ENCODE results near the gene SPRED1. TPM values are rescaled to one million over a fixed set of nuclear protein-coding genes. Genes with fewer than 3 reads are reported as not detected.

Gene SPRED1
- total RNA-seq, 2 experiments from 2014 or later, result 0.31 to 0.79 TPM

GRCh38 chr15:38299216-38299615 is 46.6 kb downstream of the SPRED1 start:
- Mint-ChIP-seq H3K4me3 (no peak overlapping the region), H3K36me3 (ENCODE audit: low read depth) (no peaks in the 10 kb centered on the region), H3K9me3 (ENCODE audit: insufficient read depth) (no peaks in the 10 kb centered on the region), H3K27ac (no peak overlapping the region), H3K4me1 (ENCODE audit: low read depth) (peaks cover 4% of the 10 kb centered on the region), H3K27me3 (ENCODE audit: low read depth) (peaks cover 6% of the 10 kb centered on the region)
- CTCF ChIA-PET, result interaction anchor here (0.9 kb wide), 1 partner anchor 400 kb away, joined by 4 read pairs; no protein-coding TSS in a partner anchor
- POLR2A ChIA-PET, result no interaction called here
- DNase-seq (no peak), ATAC-seq (no peak)

GRCh38 chr15:38300395-38300794 is 47.8 kb downstream of the SPRED1 start:
- H3K9me3 Mint-ChIP-seq (ENCODE audit: insufficient read depth), result no peaks in the 10 kb centered on the region
- peaks cover 4% of the 10 kb centered on the region for H3K4me1 Mint-ChIP-seq (ENCODE audit: low read depth)
- H3K36me3 Mint-ChIP-seq (ENCODE audit: low read depth), result no peaks in the 10 kb centered on the region
- ChIA-PET POLR2A (interaction anchor here (0.6 kb wide), 1 partner anchor 399 kb away, joined by 3 read pairs; no protein-coding TSS in a partner anchor), CTCF (interaction anchor here (0.9 to 1.0 kb wide), 2 partner anchors 49 to 399 kb away, joined by 3 to 4 read pairs; no protein-coding TSS in a partner anchor)
- peaks cover 7% of the 10 kb centered on the region for H3K27me3 Mint-ChIP-seq (ENCODE audit: low read depth)
- no peak overlapping the region for H3K27ac Mint-ChIP-seq
- H3K4me3 Mint-ChIP-seq, result no peak overlapping the region
- DNase-seq, result no peak
- no peak for ATAC-seq

GRCh38 chr15:38304481-38304880 is 51.8 kb downstream of the SPRED1 start:
- CTCF ChIA-PET, result no interaction called here
- Mint-ChIP-seq H3K4me3 (no peak overlapping the region), H3K4me1 (ENCODE audit: low read depth) (peaks cover 14% of the 10 kb centered on the region), H3K36me3 (ENCODE audit: low read depth) (no peaks in the 10 kb centered on the region), H3K27me3 (ENCODE audit: low read depth) (peaks cover 7% of the 10 kb centered on the region), H3K27ac (no peak overlapping the region), H3K9me3 (ENCODE audit: insufficient read depth) (no peaks in the 10 kb centered on the region)
- no peak for ATAC-seq
- DNase-seq, result no peak
- POLR2A ChIA-PET, result no interaction called here

- Mint-ChIP-seq H3K27ac (no peak overlapping the region), H3K4me3 (no peak overlapping the region), H3K4me1 (ENCODE audit: low read depth) (peaks cover 14% of the 10 kb centered on the region), H3K36me3 (ENCODE audit: low read depth) (no peaks in the 10 kb centered on the region), H3K27me3 (ENCODE audit: low read depth) (peaks cover 12% of the 10 kb centered on the region), H3K9me3 (ENCODE audit: insufficient read depth) (no peaks in the 10 kb centered on the region)
- ATAC-seq (no peak), DNase-seq (no peak)
- ChIA-PET POLR2A (no interaction called here), CTCF (no interaction called here)
These were observed 54.6 kb downstream of the SPRED1 start for GRCh38 chr15:38307251-38307650.

GRCh38 chr15:38307861-38308641 is 55.4 kb downstream of the SPRED1 start:
- Mint-ChIP-seq H3K4me1 (ENCODE audit: low read depth) (peaks cover 10% of the 10 kb centered on the region), H3K27ac (no peak overlapping the region), H3K9me3 (ENCODE audit: insufficient read depth) (no peaks in the 10 kb centered on the region), H3K4me3 (no peak overlapping the region), H3K27me3 (ENCODE audit: low read depth) (peaks cover 14% of the 10 kb centered on the region), H3K36me3 (ENCODE audit: low read depth) (no peaks in the 10 kb centered on the region)
- POLR2A ChIA-PET, result no interaction called here
- DNase-seq (no peak), ATAC-seq (no peak)
- CTCF ChIA-PET, result no interaction called here

GRCh38 chr15:38308797-38309196 is 56.2 kb downstream of the SPRED1 start:
- Mint-ChIP-seq H3K4me1 (ENCODE audit: low read depth) (peaks cover 10% of the 10 kb centered on the region), H3K27me3 (ENCODE audit: low read depth) (peaks cover 14% of the 10 kb centered on the region), H3K36me3 (ENCODE audit: low read depth) (no peaks in the 10 kb centered on the region), H3K9me3 (ENCODE audit: insufficient read depth) (no peaks in the 10 kb centered on the region), H3K4me3 (no peak overlapping the region), H3K27ac (no peak overlapping the region)
- ChIA-PET POLR2A (no interaction called here), CTCF (no interaction called here)
- no peak for DNase-seq
- ATAC-seq, result no peak

GRCh38 chr15:38312190-38312589 is 59.6 kb downstream of the SPRED1 start:
- Mint-ChIP-seq H3K4me3 (no peak overlapping the region), H3K36me3 (ENCODE audit: low read depth) (no peaks in the 10 kb centered on the region), H3K27ac (no peak overlapping the region), H3K27me3 (ENCODE audit: low read depth) (peaks cover 17% of the 10 kb centered on the region), H3K4me1 (ENCODE audit: low read depth) (peaks cover 10% of the 10 kb centered on the region), H3K9me3 (ENCODE audit: insufficient read depth) (no peaks in the 10 kb centered on the region)
- POLR2A ChIA-PET, result no interaction called here
- CTCF ChIA-PET, result no interaction called here
- no peak for ATAC-seq
- DNase-seq, result no peak

GRCh38 chr15:38316311-38316710 is 63.7 kb downstream of the SPRED1 start:
- Mint-ChIP-seq H3K27me3 (ENCODE audit: low read depth) (peaks cover 18% of the 10 kb centered on the region), H3K27ac (no peak overlapping the region), H3K4me3 (no peak overlapping the region), H3K4me1 (ENCODE audit: low read depth) (no peaks in the 10 kb centered on the region), H3K9me3 (ENCODE audit: insufficient read depth) (no peaks in the 10 kb centered on the region), H3K36me3 (ENCODE audit: low read depth) (no peaks in the 10 kb centered on the region)
- no peak for DNase-seq
- ATAC-seq, result no peak
- POLR2A ChIA-PET, result no interaction called here
- CTCF ChIA-PET, result no interaction called here

- Mint-ChIP-seq H3K4me3 (no peak overlapping the region), H3K9me3 (ENCODE audit: insufficient read depth) (no peaks in the 10 kb centered on the region), H3K36me3 (ENCODE audit: low read depth) (no peaks in the 10 kb centered on the region), H3K27me3 (ENCODE audit: low read depth) (peaks cover 5% of the 10 kb centered on the region), H3K4me1 (ENCODE audit: low read depth) (no peaks in the 10 kb centered on the region), H3K27ac (no peak overlapping the region)
- ATAC-seq, result no peak
- ChIA-PET CTCF (no interaction called here), POLR2A (no interaction called here)
- DNase-seq, result no peak
These were observed 67.5 kb downstream of the SPRED1 start for GRCh38 chr15:38320181-38320580.

GRCh38 chr15:38320866-38321265 is 68.2 kb downstream of the SPRED1 start:
- Mint-ChIP-seq H3K4me3 (no peak overlapping the region), H3K4me1 (ENCODE audit: low read depth) (peaks cover 3% of the 10 kb centered on the region), H3K27ac (no peak overlapping the region), H3K36me3 (ENCODE audit: low read depth) (no peaks in the 10 kb centered on the region), H3K27me3 (ENCODE audit: low read depth) (peaks cover 3% of the 10 kb centered on the region), H3K9me3 (ENCODE audit: insufficient read depth) (no peaks in the 10 kb centered on the region)
- DNase-seq, result no peak
- POLR2A ChIA-PET, result no interaction called here
- ATAC-seq, result no peak
- CTCF ChIA-PET, result no interaction called here

GRCh38 chr15:38323895-38324294 is 71.3 kb downstream of the SPRED1 start:
- no peak overlapping the region for H3K4me3 Mint-ChIP-seq
- no peak for DNase-seq
- H3K27ac Mint-ChIP-seq, result no peak overlapping the region
- ATAC-seq, result no peak
- H3K36me3 Mint-ChIP-seq (ENCODE audit: low read depth), result no peaks in the 10 kb centered on the region
- peaks cover 4% of the 10 kb centered on the region for H3K4me1 Mint-ChIP-seq (ENCODE audit: low read depth)
- CTCF ChIA-PET, result interaction anchor here (0.7 kb wide), 1 partner anchor 374 kb away, joined by 3 read pairs; no protein-coding TSS in a partner anchor
- POLR2A ChIA-PET, result interaction anchor here (0.6 kb wide), 1 partner anchor 1649 kb away, joined by 3 read pairs; no protein-coding TSS in a partner anchor
- H3K27me3 Mint-ChIP-seq (ENCODE audit: low read depth), result no peaks in the 10 kb centered on the region
- no peaks in the 10 kb centered on the region for H3K9me3 Mint-ChIP-seq (ENCODE audit: insufficient read depth)

GRCh38 chr15:38324939-38325647 is 72.5 kb downstream of the SPRED1 start:
- DNase-seq (no peak), ATAC-seq (no peak)
- no peak overlapping the region for H3K4me3 Mint-ChIP-seq
- no peaks in the 10 kb centered on the region for H3K27me3 Mint-ChIP-seq (ENCODE audit: low read depth)
- H3K27ac Mint-ChIP-seq, result no peak overlapping the region
- peaks cover 7% of the 10 kb centered on the region for H3K4me1 Mint-ChIP-seq (ENCODE audit: low read depth)
- no peaks in the 10 kb centered on the region for H3K36me3 Mint-ChIP-seq (ENCODE audit: low read depth)
- CTCF ChIA-PET, result no interaction called here
- no peaks in the 10 kb centered on the region for H3K9me3 Mint-ChIP-seq (ENCODE audit: insufficient read depth)
- POLR2A ChIA-PET, result no interaction called here

All from activated CD8-positive, alpha-beta T cell treated with anti-CD3 and anti-CD28 coated beads, Interleukin-2, amount 10 ng/mL, durations not matched to agents 7 days and 5 days (primary cell).